Posterior cingulate gyrus (tissue), 11 donors: ENCODE data around the gene DAB2IP.

ENCODE experiments used
- DNase-seq, 10 donors: peaks; one replicate each; pipeline versions ENCODE4 v3.0.0 to v3.0.0-alpha.2; 2020 to 2021; ENCODE audit warnings: mixed read lengths in 3 of 10
- intact Hi-C: fragments of 100-400 bp; cut with DNase I; formaldehyde crosslinking; loops from one replicate; pipeline ENCODE4 v1.15.1; 2023

The DAB2IP gene

DNA sequence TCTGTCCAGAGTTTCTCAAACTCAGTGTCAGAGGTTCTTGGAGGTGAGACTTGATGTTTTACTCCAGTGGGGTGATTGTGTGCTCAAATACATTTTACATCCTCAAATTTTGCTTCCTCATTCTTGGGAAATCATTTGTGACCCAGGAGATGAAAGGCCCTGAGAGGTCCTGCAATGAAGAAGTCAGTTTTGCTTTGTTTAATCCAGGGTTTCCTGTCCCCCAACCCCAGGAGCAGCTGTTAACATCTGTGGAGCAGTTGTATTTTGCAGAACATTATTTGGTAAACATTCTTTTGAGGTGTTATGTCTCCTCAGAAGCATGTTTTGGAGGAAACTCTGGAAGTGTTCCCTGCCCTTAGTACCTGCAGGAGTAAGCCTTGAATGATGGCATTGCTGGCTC, 59.8 kb downstream of the DAB2IP start:
- intact Hi-C loops = no loop called here
- DNase-seq = no peak

DNA sequence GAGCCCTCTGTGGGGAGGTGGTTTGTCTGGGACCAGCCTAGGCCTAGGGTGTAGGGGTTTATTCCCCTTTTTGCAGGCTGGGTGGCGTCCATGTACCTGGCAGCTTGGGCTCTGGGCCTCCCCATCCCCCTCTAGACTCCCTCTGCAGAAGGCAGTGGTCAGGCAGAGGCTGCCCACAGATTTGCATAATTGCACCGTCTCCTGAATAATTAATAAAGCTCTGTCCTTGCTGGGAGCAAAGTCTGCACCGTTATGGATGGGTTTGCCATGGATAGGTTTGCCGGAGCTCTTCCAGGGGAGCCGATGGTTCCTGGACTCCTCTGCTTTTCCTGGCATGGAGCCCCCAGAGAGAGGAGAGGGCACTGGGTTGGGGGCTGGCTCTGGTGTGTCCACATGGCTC, 60.4 kb downstream of the DAB2IP start:
- intact Hi-C loops = no loop called here

DNA sequence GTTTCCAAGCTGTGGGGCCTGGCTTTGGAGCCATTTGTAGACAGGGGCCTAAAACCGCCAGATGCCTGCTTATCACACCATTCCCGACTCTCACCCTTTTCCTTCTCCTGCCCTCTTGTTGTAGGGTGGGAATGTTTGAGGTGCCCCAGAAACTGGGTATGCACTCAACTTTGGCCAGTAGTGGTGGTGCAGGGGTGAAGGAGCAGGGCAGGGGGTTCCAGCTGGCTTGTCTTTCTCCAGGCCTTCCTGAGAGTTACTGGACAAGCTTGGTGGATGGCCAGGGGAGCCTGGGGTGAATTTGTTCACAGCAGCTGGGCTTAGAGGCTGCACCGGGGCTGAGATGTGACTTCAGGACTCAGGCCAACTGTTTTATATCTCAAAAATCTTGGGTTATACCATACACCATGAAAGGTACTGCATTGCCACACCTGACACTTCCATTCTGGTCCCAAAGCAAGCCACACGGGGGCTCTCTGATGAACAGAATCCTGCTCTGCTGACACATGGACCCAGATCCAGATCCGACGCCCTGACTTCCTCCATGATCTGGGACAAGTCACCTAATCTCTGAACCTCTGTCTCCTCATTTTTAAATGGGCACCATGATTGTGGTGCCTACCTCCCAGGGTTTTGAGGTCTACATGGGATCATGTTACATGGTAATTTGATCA, 62.1 kb downstream of the DAB2IP start:
- DNase-seq = no peak
- intact Hi-C loops = no loop called here

More for the DNA sequence above, 60.4 kb downstream of the DAB2IP start:
- no peak for DNase-seq

DNA sequence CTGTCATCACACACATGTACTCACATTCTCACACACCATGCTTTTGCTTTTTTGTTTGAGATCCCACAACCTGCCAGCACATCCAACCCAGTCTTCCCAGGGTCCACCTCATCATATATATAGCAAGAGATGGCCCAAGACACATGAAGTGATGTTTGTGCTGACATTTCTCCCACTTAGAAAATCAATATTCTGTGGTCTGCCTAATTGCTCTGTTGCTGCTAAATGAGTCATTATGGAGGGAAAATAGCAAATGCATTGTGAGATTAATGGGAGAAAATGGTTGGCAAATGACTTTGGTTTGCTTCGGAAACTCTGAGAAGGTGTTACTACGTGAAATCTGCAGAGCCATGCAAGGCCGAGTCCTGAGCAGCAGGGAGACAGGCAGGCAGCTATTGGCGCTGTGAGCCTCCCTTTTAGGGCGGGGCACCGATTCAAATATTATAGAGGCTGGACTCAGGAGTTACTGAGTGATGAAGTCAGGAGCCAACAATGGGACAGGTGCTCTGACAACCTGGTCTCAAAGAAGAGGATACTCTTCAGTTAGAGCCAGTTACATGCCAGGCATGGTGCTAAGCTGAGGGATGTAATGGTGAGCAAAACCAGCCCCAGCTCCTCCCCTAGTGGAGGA, 62.8 kb downstream of the DAB2IP start:
- no peak for DNase-seq
- intact Hi-C loops = no loop called here

DNA sequence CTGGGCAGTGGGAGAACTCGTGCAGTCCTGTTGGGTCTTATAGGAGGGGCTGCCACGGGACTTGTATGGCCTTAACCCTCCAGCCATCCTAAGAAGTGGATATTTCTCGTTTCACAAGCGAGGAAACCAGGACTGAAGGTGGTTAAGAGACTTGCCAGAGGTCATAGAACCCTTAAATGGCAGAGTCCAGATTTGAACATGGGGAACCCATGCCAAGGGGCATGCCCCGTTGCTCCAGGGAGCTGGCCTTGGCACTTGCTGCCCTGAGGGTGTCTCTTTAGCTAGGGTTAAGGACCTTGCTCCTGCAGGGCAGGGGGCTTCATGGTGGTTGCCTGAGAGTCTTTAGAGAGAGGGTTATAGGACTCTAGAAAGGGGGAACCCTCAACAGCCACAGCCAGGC, 63.4 kb downstream of the DAB2IP start:
- intact Hi-C loops = no loop called here
- DNase-seq = no peak

DNA sequence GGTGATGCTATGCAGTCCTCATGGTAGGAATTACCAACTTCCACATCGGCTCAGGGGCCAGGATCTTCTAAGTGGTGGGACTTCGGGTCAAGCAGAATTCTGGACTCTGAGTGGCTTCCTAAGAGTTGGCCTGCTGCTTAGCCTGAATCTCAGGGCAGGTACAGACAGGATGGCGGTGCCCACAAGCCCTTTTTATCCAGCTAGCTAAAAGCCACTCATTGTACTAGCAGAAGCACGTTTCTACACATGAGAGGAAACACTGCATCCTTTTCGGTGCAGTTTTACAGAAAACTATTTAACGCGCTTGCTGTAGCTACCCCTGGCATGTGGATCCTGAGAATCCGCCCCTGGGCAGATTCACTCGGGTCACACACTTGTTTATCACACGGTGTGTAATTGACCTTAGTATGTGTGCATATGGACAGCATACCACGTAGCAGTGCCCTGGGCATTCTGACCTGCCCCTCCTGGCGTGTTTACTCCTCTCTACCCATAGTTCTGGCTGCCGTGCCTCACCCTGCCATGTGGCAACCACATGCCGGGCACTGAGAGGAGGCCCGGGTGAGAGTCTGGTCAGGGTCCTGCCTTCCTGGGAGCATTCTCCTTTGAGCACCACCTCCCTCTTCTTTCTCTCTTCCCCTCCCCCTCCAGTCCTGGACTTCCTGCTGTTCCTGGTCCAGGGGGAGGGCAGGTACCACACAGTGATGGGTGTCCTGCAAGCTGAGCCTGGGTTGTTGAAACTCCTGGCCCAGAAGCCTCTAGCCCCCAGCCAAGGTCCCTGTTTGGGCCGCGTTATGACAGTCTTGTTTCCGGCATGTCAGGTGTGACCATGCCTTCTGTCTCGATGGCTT, 65.9 kb downstream of the DAB2IP start:
- intact Hi-C loops = no loop called here
- no peak for DNase-seq

DNA sequence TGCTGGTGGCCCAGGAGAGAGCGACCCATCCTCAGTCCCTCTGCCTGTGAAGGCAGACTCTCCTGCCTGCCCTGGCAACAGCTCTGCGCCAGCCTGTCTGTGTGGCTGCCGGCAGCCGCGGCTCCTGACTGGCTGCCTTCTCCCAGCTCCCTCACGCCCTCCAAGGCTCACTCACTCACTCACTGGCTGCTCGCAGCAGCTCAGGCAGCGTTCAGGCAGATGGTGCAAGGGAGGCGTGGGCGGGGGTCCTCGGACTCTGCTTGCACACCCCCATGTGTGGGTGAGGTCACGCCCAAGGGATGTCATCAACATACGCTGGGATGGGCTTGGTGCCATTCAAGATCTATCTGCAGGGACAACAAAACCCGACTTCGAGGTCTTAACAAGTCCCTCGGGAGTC, 66.7 kb downstream of the DAB2IP start:
- peak; percentile 38 to 96 (median 80) for DNase-seq
- intact Hi-C loops = no loop called here

DNA sequence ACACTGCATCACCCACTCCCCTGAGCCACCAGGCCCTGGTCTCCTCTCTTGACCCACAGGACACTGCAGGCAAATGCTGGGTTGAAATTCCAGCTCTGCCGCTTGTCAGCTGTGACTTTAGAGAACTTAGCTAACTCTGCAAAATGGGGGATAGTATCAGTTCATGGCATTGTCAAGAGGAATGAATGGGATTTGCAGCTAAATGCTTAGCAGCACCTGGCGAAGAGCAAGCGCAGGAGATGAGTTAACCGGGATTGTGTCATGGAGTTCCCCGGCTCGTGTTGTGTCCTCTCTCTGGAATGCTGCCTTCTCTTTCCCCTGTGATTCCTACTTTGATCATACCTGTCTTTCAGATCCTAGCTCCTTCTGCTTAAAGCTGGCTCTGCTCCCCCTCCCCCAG, 67.1 kb downstream of the DAB2IP start:
- DNase-seq = no peak
- intact Hi-C loops = no loop called here

DNA sequence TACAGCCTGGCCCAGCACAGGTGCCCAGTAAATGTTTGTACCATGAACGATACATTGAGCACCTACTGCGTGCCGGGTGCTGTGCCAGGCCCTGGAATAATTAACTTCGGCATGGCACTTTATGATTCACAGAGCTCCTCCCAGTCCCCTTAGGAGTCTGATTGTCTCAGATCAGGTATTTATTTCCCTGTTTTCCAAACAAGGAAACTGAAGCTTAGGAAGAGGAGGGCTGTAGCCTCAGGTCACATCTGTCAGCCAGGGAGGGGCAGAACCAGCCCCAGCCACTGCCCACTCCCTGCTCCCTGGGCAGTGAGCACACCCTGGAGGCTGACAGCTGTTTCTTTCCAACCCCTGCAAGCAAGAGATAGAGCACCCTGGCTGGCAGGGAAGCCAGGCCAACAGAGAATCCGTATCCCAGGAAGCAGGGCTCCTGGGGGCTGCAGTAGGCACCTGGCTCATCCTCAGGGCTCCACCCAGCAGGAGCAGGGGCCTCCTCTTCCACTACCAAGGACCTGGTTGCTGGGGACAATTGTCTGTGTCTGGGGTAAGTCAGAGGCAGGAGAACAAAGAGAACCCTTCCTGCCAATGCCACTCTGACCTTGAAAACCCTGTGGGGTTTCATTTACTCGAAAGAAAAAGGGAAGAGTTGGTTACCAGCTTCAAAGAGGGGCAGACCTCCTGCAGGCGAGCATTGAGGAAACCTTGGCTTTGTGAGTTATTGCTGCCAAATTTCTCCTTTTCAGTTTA, 69.0 kb downstream of the DAB2IP start:
- DNase-seq = no peak
- intact Hi-C loops = no loop called here

DNA sequence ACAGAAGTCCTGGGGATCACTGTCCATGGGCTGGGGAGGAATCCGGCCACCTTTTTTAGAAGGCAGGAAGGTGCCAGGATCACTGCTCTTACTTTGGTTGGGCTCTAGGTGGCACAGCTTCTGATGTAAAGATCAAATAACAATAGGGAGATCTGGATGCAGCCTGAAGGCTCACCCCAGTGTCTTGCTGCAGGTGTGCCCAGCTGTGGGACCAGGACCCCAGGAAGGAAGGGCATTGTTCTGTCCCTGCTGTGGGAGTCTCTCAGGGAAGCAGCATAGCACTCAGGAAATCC, 69.6 kb downstream of the DAB2IP start:
- DNase-seq = no peak
- intact Hi-C loops = no loop called here

DNA sequence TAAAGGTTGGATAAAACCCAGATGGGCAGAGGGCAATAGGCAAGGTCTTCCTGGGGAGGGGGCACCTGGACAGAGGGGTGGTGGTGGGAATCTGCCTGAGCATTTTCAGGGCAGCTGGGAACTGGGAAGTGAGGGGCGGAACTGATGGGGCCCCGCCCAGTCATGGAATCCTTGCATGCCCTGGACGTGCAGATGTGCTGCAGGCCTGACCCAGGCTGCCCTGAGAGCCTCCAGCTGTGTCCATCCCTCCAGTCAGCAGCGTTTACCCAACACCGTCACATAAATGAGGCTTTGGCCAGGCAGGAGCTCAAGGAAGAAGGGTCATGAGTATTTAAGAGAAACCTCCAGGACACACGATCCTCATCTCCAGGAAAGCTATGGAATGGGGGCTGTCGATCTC, 70.3 kb downstream of the DAB2IP start:
- DNase-seq = no peak
- intact Hi-C loops = no loop called here

DNA sequence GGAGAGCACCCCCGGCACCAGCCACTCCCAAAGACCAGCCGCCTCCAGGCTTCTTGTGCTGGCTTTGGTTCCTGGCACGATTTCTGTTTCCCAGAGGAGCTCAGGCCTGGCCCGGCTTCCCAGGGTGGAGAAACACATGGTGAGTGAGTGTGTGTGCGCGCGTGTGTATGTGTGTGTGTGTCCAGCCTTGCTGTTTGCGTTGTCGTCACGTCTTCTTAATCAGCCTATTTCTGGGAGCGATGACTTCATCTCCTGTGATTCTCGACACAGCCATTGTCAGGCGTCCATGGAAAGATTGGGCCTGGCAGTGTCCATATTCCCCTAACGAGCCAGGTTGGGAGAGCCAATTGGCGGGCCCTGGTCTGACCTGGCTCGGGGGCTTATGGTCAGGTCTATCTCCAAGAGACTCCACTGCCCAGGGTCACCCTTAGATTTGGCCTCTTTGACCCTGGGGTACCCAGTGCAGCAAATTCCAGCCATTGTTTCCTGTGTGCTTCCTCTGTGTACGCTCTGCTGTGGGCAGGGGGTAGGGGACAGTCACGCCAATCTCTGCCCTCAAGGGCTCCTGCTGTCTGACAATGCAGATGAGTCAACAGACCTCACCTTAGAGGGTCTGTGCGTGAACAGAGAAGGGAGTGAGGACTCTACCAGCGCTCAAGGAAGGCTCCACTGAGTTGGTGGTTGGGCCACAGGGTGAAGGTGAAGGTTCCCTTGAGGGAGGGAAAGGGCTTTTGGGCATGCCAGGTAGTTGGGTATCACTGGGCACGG, 73.8 kb downstream of the DAB2IP start:
- intact Hi-C loops = no loop called here
- DNase-seq = peak; percentile 56 to 97 (median 79)

DNA sequence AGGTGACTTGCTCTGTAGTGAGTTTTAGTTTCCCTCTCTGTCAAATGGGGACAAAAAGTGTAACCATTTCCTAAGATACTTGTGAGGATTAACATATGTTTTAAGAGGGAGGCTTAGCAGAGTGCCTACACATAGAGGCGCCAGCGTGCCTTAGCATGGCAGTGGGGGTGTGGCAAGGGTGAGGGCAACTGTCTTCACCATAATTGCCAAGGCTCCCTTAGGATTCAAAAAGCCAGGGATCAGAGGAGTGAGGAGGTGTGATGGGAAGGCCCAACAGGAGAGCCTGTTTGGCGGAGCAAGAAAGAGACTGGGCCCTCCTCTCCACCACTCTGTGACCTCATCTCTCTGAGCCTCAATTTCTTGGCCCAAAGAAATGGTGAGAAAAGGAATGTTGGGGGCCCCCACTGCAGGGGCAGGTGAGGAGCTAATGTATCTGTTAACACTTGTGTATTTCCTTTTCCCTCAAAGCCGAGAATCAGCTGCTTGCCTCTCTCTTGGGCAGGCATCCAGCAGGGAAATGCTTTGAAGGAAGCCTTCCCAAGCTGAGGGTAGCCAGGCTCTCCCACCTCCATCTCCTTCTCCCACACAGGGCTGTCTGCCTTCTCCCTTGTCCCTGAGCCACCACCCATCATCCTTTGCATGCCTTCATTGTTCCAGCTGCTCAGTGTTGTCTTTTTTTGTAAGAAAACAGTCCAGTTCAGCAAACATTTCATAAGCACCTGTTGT, 76.0 kb downstream of the DAB2IP start:
- peak in 3 of 10 donors; percentile 40 to 76 (median 42) for DNase-seq
- intact Hi-C loops = no loop called here

DNA sequence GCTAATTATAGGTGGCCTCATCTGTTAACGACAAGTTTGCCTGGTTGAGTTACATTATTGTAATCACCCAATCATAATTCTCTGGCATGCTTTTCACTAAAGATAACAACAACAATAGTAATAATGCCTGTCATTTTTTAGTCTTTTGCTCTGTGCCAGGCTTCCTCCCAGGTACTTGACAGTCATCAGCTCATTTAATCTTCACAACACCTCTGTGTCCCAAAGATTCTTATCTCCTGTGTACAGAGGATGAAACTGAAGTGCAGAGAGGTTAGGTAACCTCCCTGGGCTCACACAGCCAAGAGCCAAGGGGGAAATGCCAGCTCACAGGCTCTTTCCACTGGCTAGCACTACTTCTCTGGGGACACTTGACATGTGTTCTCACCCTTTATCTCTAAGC, 77.5 kb downstream of the DAB2IP start:
- intact Hi-C loops = no loop called here
- no peak for DNase-seq

DNA sequence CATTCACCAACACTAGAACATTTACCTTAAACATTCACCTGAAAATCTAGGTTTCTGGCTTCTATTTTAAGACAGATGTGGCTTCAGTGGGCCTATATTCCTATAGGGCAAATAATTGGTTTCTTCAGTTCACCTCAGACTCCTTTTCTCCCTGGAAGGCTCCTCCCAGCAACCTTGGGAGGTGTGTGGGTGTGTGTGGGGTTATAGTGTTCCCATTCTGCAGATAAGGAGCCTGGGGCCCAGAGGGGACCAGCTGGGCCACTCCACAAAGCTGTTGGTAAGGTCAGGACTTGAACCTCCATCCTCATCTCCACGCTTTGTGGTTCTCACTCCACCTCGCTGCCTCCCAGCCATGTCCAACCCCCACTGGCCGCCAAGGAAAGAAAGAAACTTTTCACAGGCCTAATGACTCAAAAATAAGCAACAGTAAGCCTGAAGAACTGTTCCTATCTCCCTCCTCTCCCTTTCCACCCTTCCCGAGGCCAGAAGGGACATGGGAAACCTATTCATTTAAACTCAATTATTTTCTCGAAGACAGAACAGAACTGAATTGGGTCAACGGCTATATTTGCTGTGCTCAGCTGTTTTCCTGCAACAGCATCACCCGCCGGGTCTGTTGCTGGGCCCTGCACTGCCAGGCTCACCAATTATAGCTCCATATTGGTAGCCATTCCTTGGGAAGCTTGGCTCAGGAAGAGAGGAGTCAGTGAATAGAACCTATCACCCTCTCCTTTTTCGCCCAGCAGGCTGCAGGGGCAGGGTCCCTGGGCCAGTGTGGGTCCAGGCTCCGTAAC, 78.5 kb downstream of the DAB2IP start:
- peak in 1 of 10 donors; percentile 70 for DNase-seq

DNA sequence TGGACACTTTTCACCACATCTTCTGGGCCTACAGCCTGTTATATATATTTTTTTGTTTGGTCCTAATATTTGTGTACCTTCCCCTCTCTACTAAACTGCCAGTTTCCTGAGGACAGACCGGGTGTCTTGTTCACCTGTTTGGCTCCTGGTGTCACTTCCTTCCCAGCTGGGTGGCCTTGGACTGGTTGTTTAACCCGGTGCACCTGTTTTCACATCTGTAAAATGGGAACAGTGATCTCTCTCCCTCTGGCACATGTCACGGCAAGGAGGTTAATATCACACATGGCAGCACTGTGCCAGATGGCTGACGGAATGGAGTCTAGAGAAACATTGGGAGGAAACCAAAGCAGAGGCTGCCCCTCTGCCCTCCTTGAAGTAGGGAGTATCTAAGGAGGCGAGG, 79.7 kb downstream of the DAB2IP start:
- no peak for DNase-seq
- intact Hi-C loops = no loop called here

More for the DNA sequence above, 78.5 kb downstream of the DAB2IP start:
- intact Hi-C loops = no loop called here

DNA sequence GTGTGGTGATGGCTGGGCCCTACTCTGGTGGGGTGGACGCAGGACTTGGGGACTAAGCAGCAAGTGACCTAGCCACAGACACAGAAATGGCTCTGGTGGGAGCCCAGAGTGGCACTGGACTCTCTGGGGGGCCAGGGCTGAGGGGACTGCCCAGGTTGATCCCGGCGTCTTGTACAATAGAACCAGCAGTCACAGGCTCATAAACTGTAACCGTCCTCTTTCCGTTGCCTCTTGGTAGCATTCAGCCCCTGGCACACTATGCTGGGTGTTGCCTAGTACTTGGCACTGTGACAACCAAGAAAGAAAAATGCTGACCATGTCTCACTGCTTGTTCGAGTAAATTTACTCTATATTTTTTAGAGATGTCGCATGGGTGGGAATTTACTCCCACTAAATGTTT, 80.5 kb downstream of the DAB2IP start:
- DNase-seq = no peak
- intact Hi-C loops = no loop called here

DNA sequence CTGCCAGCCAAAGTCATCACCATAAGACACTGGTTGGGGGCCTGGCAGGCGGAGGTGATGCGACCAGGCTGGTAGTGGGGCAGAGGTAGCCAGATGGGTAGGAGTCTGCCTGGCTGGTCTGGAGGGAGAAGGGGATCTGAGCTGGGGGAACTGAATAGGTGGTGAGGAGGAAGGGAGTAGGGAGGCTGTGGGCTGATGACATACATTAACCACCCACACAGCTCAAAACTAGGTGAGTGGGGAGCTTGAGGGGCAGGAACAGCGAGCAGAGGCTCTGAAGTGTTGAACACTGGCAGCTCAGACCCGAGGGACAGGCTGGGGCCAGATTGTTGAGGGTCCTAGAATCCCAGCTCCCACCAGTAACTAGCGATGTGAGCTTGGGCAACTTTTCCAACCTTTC, 81.0 kb downstream of the DAB2IP start:
- intact Hi-C loops = no loop called here
- DNase-seq = no peak

DNA sequence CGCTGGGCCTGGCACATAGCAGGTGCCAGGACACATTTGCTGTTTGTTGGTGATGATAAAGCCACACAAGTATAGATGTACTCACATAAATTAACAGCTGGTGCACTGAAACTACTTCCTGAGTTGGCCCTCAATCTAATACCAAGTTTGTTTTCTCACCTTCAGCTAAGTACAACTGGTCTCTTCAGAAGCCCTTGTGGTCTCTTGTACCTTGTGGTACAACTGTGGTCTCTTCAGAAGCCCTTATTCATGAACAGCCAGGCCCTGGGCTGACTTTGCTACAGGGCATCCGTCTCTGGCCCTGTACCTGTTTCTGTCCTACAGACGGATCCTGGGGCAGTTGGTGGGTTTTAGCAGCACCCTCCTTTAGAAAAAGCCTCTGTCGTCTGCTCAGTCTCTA, 81.5 kb downstream of the DAB2IP start:
- intact Hi-C loops = no loop called here
- no peak for DNase-seq
